Measurements from ENCODE around the gene TAS2R1.

DNA sequence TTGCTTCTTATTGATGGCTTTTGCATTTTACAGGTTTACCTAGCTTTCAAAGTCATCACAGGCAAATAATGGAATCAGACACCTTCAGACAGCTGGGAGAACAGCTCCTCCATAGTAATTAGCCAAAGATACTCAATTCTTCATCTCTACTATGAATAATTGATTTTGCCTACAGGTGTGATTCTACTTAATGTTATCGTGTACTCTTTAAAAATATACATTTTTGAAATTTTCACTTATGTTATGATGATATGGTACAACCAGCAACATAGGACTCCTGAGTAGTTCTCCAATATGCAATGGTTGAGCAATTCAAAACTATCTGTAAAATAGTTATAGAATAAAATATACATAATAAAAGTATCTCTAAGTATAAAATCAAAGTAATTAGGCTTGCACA is at the start of gene TAS2R1:
- TF ChIP-seq EP300 (IDR thresholded peaks at IDR 0.05; ENCODE audit: borderline replicate concordance in 1 of 2, low read depth in 1 of 2, low read length in 1 of 2), result no peak
- TF ChIP-seq RAD21 (IDR thresholded peaks at IDR 0.05; ENCODE audit: low read length), result no peak
- TF ChIP-seq, protein P1, sequence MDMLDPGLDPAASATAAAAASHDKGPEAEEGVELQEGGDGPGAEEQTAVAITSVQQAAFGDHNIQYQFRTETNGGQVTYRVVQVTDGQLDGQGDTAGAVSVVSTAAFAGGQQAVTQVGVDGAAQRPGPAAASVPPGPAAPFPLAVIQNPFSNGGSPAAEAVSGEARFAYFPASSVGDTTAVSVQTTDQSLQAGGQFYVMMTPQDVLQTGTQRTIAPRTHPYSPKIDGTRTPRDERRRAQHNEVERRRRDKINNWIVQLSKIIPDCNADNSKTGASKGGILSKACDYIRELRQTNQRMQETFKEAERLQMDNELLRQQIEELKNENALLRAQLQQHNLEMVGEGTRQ (IDR thresholded peaks at IDR 0.05; ENCODE audit: borderline replicate concordance, low read depth, low read length), result no peak
- no peak for TF ChIP-seq FOXM1 (IDR thresholded peaks at IDR 0.05; ENCODE audit: low read depth)
- TF ChIP-seq CHD2 (IDR thresholded peaks at IDR 0.05; ENCODE audit: low read length, partially characterized antibody), result no peak
- TF ChIP-seq, protein P2, sequence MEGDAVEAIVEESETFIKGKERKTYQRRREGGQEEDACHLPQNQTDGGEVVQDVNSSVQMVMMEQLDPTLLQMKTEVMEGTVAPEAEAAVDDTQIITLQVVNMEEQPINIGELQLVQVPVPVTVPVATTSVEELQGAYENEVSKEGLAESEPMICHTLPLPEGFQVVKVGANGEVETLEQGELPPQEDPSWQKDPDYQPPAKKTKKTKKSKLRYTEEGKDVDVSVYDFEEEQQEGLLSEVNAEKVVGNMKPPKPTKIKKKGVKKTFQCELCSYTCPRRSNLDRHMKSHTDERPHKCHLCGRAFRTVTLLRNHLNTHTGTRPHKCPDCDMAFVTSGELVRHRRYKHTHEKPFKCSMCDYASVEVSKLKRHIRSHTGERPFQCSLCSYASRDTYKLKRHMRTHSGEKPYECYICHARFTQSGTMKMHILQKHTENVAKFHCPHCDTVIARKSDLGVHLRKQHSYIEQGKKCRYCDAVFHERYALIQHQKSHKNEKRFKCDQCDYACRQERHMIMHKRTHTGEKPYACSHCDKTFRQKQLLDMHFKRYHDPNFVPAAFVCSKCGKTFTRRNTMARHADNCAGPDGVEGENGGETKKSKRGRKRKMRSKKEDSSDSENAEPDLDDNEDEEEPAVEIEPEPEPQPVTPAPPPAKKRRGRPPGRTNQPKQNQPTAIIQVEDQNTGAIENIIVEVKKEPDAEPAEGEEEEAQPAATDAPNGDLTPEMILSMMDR (IDR thresholded peaks at IDR 0.05), result no peak
- no peak for TF ChIP-seq MXI1 (IDR thresholded peaks at IDR 0.05; ENCODE audit: low read depth, low read length)

Data from SK-N-SH (cell line).